HepG2 (cell line): ENCODE data around the gene ZNF22. TPM values are rescaled to one million over a fixed set of nuclear protein-coding genes. Genes with fewer than 3 reads are reported as not detected.
A peak's percentile ranks its signal among the peaks of the same experiment; 100 is the strongest.

ENCODE experiments used
- ARID2 ChIP-seq: sonication (generic); formaldehyde crosslinking; IDR thresholded peaks from 2 replicates; pipeline ENCODE4 v1.8.1; 2022; ENCODE audit warnings: mild to moderate bottlenecking, missing genetic modification reagents, borderline replicate concordance
- ATAD3A ChIP-seq: sonication (generic); formaldehyde crosslinking; IDR thresholded peaks from 2 replicates; pipeline ENCODE4 v1.4.0; 2020; ENCODE audit warnings: missing genetic modification reagents
- CENPT ChIP-seq: sonication (generic); formaldehyde crosslinking; IDR thresholded peaks from 2 replicates; pipeline ENCODE4 v1.8.0; 2022; ENCODE audit warnings: low read depth, mild to moderate bottlenecking, moderate library complexity, missing genetic modification reagents
- FIP1L1 ChIP-seq: fragments of 200-400 bp; formaldehyde crosslinking; IDR thresholded peaks from 2 replicates; pipeline ENCODE4 v1.6.1; 2018; ENCODE audit warnings: low read depth, mild to moderate bottlenecking, low read length, moderate library complexity, borderline replicate concordance; ENCODE audit not compliant: insufficient read depth
- IKZF4 ChIP-seq: sonication (generic); formaldehyde crosslinking; IDR thresholded peaks from 2 replicates; pipeline ENCODE4 v1.5.1; 2020; ENCODE audit warnings: borderline replicate concordance, mild to moderate bottlenecking, low read depth, missing genetic modification reagents; ENCODE audit errors: not compliant biosample characterization
- KDM5B ChIP-seq: sonication (generic); formaldehyde crosslinking; IDR thresholded peaks from 2 replicates; pipeline ENCODE4 v1.4.0; 2020; ENCODE audit warnings: missing genetic modification reagents, mild to moderate bottlenecking, borderline replicate concordance
- MIXL1 ChIP-seq: IDR thresholded peaks from 2 replicates; pipeline ENCODE4 v1.6.1; 2016
- NR2C2 ChIP-seq: sonication (generic); formaldehyde crosslinking; IDR thresholded peaks from 2 replicates; pipeline ENCODE4 v1.4.0; 2020; ENCODE audit warnings: missing genetic modification reagents, mild to moderate bottlenecking, moderate library complexity, borderline replicate concordance
- SP2 ChIP-seq: sonication (generic); formaldehyde crosslinking; IDR thresholded peaks from 2 replicates; pipeline ENCODE4 v1.5.1; 2020; ENCODE audit warnings: mild to moderate bottlenecking, missing genetic modification reagents
- STAG1 ChIP-seq: sonication (generic); formaldehyde crosslinking; IDR thresholded peaks from 2 replicates; pipeline ENCODE4 v1.4.0; 2020; ENCODE audit warnings: missing genetic modification reagents
- ZFYVE20 ChIP-seq: sonication (generic); formaldehyde crosslinking; IDR thresholded peaks from 2 replicates; pipeline ENCODE4 v1.8.0; 2023; ENCODE audit warnings: low read depth, mild to moderate bottlenecking, moderate library complexity, missing genetic modification reagents, borderline replicate concordance
- ZKSCAN1 ChIP-seq: fragments of 150-350 bp; IDR thresholded peaks from 2 replicates; pipeline ENCODE4 v1.6.1; 2014; ENCODE audit warnings: low read length
- ZNF101 ChIP-seq: sonication (generic); formaldehyde crosslinking; IDR thresholded peaks from 2 replicates; pipeline ENCODE4 v1.4.0; 2020; ENCODE audit warnings: mild to moderate bottlenecking, low read depth, missing genetic modification reagents, borderline replicate concordance
- ZNF12 ChIP-seq: sonication (generic); formaldehyde crosslinking; IDR thresholded peaks from 2 replicates; pipeline ENCODE4 v1.5.0; 2020; ENCODE audit warnings: missing genetic modification reagents
- ZNF431 ChIP-seq: sonication (generic); formaldehyde crosslinking; IDR thresholded peaks from 2 replicates; pipeline ENCODE4 v1.9.0; 2022; ENCODE audit warnings: missing genetic modification reagents, low read depth, mild to moderate bottlenecking, borderline replicate concordance
- ZNF841 ChIP-seq: sonication (generic); formaldehyde crosslinking; IDR thresholded peaks from 2 replicates; pipeline ENCODE4 v1.8.1; 2023; ENCODE audit warnings: missing genetic modification reagents, borderline replicate concordance
- polyA plus RNA-seq, 8 experiments: library from polyadenylated mRNA; depleted of rRNA in 3 of 8; stranded (reverse) in 7 of 8; unstranded in 1 of 8; fragments of >200 nt; fragmentation: Illumina TruSeq in 4 of 8; extraction: Trizol in 4 of 8; gene quantifications; 2 replicates each; pipeline versions ENCODE4 v1.2.1 to v1.2.3, GENCODE V29; 2011 to 2016; ENCODE audit warnings: low read depth in 4 of 8, missing spikeins in 1 of 8, mixed read lengths in 1 of 8; ENCODE audit not compliant: insufficient read depth in 1 of 8
- total RNA-seq, 5 experiments: library from RNA; depleted of rRNA; stranded (reverse); fragments of >200 nt; fragmentation: Illumina TruSeq; extraction: Trizol; gene quantifications; 2 replicates each; pipeline ENCODE4 v1.2.3, GENCODE V29; 2016; ENCODE audit warnings: low read depth in 1 of 5
- TF ChIP-seq, protein P1 (sequence below): sonication (generic); formaldehyde crosslinking; IDR thresholded peaks from 2 replicates; pipeline ENCODE4 v1.8.1; 2023; ENCODE audit warnings: missing genetic modification reagents, inconsistent platforms, borderline replicate concordance
- TF ChIP-seq, protein P2 (sequence below): sonication (generic); formaldehyde crosslinking; IDR thresholded peaks from 2 replicates; pipeline ENCODE4 v1.4.0; 2020; ENCODE audit warnings: mild to moderate bottlenecking, missing genetic modification reagents
- TF ChIP-seq, protein P3 (sequence below): sonication (generic); formaldehyde crosslinking; IDR thresholded peaks from 2 replicates; pipeline ENCODE4 v1.4.0; 2020; ENCODE audit warnings: mild to moderate bottlenecking, missing genetic modification reagents
- TF ChIP-seq, protein P4 (sequence below): sonication (generic); formaldehyde crosslinking; IDR thresholded peaks from 2 replicates; pipeline ENCODE4 v1.8.0; 2022; ENCODE audit warnings: missing genetic modification reagents, mild to moderate bottlenecking, moderate library complexity, borderline replicate concordance

Gene ZNF22
- total and polyA plus RNA-seq, 2 of the 13 experiments (the other 11 are each of a cell fraction or from before 2014, with no cell fraction given): 0.40 to 1.3 TPM

DNA sequence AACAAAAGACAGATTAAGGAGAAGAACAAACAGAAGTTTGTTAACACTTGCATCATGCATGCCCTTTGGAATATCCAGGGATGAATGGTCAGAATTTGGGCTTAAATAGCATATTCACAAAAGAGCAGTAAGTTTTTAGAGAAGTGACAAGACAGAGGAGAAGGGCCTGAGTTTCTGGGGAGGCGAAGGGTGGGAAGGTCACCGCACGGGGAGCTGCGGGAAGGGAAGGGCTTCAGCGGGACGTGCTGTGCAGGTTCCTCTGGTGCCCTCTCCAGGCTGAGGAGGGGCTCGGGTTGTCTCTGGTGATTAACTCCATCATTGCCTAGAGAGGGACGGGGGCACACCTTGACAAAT, 10.4 kb upstream of the ZNF22 start (continued):
- TF ChIP-seq, protein P1, sequence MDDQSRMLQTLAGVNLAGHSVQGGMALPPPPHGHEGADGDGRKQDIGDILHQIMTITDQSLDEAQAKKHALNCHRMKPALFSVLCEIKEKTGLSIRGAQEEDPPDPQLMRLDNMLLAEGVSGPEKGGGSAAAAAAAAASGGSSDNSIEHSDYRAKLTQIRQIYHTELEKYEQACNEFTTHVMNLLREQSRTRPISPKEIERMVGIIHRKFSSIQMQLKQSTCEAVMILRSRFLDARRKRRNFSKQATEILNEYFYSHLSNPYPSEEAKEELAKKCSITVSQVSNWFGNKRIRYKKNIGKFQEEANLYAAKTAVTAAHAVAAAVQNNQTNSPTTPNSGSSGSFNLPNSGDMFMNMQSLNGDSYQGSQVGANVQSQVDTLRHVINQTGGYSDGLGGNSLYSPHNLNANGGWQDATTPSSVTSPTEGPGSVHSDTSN (CRISPR knock-in tag): no peak
- TF ChIP-seq, protein P2, sequence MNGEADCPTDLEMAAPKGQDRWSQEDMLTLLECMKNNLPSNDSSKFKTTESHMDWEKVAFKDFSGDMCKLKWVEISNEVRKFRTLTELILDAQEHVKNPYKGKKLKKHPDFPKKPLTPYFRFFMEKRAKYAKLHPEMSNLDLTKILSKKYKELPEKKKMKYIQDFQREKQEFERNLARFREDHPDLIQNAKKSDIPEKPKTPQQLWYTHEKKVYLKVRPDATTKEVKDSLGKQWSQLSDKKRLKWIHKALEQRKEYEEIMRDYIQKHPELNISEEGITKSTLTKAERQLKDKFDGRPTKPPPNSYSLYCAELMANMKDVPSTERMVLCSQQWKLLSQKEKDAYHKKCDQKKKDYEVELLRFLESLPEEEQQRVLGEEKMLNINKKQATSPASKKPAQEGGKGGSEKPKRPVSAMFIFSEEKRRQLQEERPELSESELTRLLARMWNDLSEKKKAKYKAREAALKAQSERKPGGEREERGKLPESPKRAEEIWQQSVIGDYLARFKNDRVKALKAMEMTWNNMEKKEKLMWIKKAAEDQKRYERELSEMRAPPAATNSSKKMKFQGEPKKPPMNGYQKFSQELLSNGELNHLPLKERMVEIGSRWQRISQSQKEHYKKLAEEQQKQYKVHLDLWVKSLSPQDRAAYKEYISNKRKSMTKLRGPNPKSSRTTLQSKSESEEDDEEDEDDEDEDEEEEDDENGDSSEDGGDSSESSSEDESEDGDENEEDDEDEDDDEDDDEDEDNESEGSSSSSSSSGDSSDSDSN: 0 out of 2 replicates have a peak, but pooled peaks have one; percentile 41
- no peak for TF ChIP-seq ZNF12
- no peak for TF ChIP-seq ZNF431 (CRISPR knock-in tag)
- TF ChIP-seq, protein P3, sequence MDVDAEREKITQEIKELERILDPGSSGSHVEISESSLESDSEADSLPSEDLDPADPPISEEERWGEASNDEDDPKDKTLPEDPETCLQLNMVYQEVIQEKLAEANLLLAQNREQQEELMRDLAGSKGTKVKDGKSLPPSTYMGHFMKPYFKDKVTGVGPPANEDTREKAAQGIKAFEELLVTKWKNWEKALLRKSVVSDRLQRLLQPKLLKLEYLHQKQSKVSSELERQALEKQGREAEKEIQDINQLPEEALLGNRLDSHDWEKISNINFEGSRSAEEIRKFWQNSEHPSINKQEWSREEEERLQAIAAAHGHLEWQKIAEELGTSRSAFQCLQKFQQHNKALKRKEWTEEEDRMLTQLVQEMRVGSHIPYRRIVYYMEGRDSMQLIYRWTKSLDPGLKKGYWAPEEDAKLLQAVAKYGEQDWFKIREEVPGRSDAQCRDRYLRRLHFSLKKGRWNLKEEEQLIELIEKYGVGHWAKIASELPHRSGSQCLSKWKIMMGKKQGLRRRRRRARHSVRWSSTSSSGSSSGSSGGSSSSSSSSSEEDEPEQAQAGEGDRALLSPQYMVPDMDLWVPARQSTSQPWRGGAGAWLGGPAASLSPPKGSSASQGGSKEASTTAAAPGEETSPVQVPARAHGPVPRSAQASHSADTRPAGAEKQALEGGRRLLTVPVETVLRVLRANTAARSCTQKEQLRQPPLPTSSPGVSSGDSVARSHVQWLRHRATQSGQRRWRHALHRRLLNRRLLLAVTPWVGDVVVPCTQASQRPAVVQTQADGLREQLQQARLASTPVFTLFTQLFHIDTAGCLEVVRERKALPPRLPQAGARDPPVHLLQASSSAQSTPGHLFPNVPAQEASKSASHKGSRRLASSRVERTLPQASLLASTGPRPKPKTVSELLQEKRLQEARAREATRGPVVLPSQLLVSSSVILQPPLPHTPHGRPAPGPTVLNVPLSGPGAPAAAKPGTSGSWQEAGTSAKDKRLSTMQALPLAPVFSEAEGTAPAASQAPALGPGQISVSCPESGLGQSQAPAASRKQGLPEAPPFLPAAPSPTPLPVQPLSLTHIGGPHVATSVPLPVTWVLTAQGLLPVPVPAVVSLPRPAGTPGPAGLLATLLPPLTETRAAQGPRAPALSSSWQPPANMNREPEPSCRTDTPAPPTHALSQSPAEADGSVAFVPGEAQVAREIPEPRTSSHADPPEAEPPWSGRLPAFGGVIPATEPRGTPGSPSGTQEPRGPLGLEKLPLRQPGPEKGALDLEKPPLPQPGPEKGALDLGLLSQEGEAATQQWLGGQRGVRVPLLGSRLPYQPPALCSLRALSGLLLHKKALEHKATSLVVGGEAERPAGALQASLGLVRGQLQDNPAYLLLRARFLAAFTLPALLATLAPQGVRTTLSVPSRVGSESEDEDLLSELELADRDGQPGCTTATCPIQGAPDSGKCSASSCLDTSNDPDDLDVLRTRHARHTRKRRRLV (CRISPR knock-in tag): no peak
- no peak for TF ChIP-seq KDM5B (CRISPR knock-in tag)
- TF ChIP-seq, protein P4, sequence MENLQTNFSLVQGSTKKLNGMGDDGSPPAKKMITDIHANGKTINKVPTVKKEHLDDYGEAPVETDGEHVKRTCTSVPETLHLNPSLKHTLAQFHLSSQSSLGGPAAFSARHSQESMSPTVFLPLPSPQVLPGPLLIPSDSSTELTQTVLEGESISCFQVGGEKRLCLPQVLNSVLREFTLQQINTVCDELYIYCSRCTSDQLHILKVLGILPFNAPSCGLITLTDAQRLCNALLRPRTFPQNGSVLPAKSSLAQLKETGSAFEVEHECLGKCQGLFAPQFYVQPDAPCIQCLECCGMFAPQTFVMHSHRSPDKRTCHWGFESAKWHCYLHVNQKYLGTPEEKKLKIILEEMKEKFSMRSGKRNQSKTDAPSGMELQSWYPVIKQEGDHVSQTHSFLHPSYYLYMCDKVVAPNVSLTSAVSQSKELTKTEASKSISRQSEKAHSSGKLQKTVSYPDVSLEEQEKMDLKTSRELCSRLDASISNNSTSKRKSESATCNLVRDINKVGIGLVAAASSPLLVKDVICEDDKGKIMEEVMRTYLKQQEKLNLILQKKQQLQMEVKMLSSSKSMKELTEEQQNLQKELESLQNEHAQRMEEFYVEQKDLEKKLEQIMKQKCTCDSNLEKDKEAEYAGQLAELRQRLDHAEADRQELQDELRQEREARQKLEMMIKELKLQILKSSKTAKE (CRISPR knock-in tag): no peak
- no peak for TF ChIP-seq ZKSCAN1
- TF ChIP-seq ARID2 (CRISPR knock-in tag): no peak
- TF ChIP-seq MIXL1 (CRISPR knock-in tag): 0 out of 2 replicates have a peak, but pooled peaks have one; percentile 17
- TF ChIP-seq ZFYVE20 (CRISPR knock-in tag): no peak
- TF ChIP-seq NR2C2: peak; percentile 54; the same call in 1 of the 2 replicates
- no peak for TF ChIP-seq IKZF4 (CRISPR knock-in tag)
- no peak for TF ChIP-seq ATAD3A
- peak; percentile 71 for TF ChIP-seq STAG1
- TF ChIP-seq SP2 (CRISPR knock-in tag): no peak
- no peak for TF ChIP-seq CENPT (CRISPR knock-in tag)
- TF ChIP-seq FIP1L1: no peak
- TF ChIP-seq ZNF841 (CRISPR knock-in tag): no peak
- TF ChIP-seq ZNF101 (CRISPR knock-in tag): no peak
